HG02678 (cell line): Measurements from ENCODE around the gene SCFD2.

Experiments
- ATAC-seq: cut with Tn5 transposase; IDR thresholded peaks from one replicate; pipeline ENCODE4 v1.9.1; 2021; ENCODE audit warnings: mild to moderate bottlenecking, moderate library complexity; ENCODE audit not compliant: unreplicated experiment

SCFD2 gene

DNA sequence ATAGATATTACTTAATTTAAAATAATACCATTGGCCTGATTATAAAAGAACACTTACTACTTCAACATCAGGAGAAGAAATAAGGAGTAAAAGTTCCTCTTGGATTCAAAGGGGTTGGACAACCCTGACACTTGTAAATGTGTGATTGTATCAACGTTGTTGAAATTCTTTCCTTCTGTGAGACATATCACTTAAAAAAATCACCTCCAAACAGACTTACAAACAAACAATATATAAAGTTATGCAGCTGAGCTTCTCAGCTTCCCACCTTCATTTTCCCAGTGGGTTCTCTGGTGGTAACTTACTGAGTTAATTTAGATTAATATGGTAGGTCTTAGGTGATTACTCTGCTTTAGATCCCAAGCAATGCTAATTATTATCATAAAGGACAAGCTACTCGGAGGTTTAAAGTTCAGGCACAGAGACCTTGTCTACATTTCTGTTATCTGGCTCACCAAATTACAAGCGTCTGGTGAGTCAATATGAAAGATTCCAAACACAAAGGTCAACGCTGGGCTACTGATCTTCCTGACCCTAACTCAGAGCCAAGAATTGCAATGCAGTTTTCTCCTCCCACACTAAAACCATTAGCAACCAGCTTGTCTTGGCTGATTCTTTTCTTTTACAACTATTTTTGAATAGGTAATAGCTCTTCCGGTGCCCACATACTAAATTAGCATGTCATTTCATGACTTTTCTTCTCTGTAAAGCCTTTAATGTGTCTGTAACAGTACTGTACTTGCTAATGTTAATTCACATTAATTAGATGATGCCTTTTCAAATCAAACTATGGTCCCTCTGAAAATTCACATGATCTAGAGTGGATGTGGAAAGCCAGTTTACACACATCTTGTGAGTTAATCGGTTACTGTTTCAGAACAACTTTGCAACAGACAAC, 346.1 kb downstream of the SCFD2 start:
- no peak for ATAC-seq

DNA sequence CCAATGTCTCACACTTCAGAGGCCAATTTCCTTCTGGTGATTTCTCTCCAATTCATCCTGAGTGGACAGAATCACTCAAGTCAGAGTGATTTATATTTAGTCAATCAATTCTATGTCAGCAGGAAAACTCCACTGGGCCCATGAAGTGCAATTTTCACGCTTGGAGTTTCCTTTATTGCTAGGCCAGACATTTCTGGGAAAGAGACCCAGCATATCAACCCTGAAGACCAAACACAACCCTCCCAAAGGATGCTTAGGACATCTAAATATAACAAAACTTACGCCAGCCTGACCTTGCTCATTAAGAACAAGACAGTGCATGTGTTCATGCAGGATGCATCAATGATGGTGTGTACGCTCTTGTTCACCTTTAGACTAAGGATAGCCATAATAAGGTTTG, 347.4 kb downstream of the SCFD2 start:
- no peak for ATAC-seq

DNA sequence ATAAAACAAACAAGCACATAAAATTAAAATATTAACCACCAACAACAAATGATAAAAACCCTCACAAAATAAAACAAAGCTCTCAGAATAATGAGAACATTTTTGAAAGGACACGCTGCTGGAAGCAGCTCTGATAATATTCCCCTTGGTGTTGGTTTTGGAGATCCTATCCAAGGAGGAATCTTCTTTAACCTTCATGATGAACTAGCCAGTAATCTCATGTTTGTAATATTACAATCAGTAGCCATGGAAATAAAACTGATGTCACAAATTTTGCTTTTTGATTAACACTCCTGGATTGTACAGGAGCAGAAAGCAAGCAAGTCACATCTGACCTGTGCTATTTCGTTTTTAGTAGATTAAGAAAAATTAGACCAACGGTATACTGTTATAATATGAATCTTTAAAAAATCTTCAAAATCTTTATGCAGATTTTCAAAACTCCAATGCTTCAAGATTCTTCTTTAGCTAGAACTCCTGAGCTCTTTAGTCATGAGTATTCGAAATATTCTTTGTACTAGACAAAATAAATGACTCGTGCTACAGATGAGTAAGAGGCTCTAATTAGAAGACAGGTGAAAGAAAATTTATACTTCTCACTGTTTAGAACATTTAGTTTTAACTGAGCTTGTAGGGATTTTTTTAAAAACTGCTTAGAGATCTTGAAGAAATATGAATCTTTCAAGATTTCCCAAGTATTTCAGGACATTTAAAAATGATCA, 349.6 kb downstream of the SCFD2 start:
- no peak for ATAC-seq

DNA sequence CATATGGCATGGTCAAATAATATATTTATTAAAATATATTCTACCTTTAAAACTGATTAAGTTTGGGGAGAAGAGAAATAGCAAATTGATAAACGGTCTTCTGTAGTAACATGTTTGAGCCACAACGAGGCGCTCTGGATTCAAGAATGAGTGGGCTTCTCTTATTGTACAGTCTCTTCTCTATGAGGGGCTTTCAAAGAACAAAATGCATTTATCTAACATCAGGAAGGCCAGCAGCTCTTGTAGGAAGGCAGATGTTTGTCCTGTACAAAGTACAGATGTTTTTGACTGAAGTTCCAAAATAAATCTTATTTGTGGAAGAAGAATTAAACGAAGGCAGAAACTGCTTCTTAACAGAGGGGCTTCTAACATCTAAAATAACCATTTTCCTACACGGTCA, 350.2 kb downstream of the SCFD2 start:
- ATAC-seq = no peak

DNA sequence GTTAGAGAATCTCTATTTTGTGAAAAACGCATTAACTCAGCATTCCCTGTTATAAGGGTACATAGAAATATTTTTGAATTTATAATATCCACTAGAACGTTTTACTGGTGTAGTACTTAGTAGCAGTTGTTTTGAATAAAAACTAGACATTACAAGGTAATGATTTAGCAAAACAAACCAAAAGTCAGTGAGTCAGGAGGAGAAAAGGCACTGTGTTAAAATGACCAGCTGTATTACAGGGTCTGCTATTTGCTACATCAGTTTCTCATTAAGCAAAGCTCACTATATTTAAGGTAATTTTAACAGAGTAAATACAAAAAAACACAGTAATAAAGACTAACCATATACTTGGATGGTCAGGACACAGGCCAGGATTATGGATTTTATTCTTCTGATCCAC, 351.0 kb downstream of the SCFD2 start:
- ATAC-seq = no peak

DNA sequence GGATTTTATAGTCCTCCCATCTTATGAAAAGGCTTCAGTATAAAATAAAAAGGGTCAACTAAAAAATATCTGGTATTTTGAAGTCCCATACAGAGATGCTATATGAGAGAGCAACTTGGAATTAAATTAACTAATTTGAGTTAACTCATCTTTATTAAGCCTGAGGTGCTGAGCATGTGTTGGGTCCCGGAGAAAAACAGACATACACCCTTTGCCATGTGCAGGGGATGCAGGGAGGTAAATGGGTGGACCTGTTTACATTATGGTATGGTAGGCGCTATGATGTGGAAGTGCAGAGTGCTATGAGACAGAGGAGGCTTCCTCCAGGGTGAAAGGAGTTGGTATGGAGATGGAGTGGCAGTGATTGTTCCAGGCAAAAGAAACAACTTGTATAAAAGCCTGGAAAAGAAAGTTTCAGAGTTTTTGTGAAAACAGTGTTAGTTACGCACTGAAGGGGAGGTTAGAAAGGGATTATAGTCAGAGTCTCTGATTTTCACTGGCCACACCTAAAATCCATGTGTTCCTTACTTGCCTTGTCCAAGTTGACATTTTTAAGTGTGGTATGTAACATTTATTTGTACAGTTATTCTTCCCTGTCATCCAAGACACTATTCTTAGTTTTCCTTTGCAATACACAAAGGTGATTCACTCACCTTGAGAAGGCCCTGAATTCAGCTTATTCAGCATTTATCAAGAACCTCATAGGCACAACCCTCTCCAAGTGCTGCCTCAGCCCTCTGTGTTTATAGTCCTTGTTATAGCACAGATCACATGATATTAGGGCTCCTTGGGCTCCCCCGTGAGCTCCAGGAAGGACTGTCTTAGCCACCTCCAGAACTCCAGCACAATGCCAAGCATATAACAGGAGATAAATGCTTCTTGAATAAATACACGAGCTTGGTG, 351.7 kb downstream of the SCFD2 start:
- ATAC-seq = no peak

DNA sequence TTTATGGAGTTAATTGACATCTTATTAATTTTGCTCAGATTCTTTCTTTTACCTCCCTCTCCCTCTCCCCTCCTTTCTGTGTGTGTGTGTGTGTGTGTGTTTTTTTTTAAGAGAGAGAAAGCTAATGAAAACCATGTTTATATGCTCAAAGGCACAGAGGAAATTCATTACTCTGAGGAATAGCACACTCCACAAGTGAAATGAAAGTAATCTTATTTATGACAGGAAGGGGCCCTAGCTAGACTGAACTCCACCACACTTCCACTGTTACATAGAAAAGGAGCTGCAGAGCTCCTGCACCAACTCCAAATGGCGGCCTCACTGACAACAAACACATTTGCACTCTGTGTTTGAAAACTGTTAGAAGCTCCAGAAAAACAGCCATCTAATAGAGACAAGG, 353.1 kb downstream of the SCFD2 start:
- peak; percentile 73 for ATAC-seq

DNA sequence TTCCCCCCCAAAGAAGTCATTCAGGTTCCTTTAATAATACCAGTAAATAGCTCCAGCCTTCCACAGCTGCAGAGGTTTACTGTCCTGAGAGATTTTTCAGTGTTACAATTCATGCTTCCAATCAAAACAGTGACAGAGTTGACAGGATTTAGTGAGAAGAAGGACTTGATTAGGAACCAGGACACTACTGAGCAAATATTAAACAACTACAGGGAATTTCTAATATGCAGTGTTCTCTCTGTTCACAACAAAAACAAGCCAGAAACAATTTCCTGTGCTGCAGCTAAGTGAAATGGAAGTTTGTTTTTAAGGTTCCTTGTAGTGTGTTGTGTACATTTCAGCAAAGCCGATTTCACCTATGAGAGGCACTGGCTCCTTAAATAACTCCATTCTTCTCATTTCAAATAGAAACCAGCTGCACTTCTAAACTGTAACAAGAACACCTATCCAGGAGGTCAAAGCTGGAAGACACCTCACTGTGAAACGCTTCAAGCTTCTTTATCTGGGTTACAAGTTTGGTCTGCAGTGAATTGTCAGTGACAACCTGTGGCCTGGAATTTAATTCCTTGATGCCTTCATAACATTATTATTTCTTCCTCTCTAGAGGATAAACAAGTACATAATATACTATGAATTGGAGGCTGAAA, 354.5 kb downstream of the SCFD2 start:
- no peak for ATAC-seq

DNA sequence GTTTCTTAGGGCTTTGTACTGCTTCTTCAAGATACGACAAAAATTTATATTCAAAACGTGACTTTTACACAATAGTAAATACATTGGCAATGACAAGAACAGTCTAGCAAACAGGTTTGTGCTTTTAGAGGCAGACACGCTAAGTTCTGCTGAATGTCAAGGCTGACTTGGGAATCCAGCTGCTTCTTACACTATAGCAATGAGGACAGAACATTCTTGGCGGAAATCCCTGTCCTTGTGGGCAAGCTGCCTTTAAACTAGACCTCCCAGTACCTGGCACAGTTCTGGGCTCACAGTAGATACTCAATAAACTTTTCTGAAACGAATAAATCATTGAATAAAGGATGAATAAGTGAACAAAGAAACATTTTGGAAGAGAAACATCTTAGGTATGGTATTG, 355.5 kb downstream of the SCFD2 start:
- no peak for ATAC-seq

DNA sequence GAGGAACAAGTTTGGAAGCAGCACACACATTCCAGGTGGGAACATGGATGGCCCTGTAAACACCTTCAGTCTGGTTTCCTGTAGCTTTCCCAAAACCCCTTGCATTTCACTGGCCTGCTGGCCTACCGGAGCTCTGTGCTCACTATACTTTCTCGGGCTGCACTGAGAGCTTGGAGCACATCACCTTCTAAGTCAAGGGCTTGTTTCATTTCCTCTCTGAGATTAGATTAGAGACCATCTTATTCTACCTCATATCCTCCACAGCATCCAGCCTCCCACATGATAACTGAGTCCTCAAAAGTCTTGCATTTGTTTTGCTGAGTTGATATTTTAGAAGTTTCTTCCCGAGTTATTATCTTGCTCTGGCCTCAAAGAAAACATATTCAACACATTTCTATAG, 356.0 kb downstream of the SCFD2 start:
- peak; percentile 41 for ATAC-seq

DNA sequence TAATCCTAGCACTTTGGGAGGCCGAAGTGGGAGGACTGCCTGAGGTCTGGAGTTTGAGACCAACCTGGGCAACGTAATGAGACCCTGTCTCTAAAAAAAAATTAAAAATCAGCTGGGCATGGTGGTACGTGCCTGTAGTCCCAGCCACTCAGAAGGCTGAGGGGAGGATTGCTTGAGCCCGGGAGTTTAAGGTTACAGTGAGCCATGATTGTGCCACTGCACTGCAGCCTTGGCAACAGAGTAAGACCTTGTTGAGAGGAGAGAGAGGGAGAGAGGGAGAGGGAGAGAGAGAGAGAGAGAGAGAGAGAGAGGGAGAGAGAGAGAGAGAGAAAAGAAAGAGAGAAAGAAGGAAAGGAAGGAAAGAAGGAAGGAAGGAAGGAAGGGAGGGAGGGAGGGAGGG, 358.8 kb downstream of the SCFD2 start:
- ATAC-seq = no peak

DNA sequence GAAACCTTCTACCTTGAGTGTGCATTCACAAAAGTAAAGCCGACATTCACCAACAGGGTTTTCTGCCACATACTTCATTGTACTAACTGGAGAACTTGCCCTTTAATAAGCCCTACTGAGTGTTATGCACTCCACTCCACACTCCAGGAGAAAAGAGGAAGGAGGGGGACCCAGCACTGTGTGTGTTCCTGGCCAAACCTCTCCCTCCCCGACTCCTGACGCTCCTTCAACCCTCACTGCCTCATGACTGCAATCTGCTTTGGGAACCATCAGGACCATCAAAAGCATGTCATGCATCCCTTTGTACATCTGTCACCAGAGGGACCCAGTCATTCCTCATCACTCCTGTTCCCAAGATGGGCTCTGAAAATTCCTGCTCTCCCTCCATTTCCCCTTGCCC, 360.1 kb downstream of the SCFD2 start:
- ATAC-seq = no peak

DNA sequence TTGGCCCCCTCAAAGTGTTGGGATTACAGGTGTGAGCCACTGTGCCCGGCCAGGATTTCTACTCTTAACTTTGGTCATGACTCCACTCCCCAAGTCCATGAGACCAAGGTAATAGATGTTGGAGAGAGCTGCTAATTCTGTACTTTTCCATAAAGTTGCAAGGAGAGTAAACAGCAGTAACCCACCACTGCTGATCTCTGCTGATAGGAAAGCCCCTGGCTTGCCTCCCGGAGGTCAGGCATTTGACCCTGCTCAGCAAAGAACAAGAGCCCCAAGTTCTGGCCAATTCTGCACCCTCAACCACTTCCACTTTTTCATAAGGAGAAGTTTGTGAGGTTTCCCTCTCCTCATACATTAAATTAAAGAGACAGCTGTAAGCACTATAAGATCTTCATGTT, 360.7 kb downstream of the SCFD2 start:
- ATAC-seq = no peak

DNA sequence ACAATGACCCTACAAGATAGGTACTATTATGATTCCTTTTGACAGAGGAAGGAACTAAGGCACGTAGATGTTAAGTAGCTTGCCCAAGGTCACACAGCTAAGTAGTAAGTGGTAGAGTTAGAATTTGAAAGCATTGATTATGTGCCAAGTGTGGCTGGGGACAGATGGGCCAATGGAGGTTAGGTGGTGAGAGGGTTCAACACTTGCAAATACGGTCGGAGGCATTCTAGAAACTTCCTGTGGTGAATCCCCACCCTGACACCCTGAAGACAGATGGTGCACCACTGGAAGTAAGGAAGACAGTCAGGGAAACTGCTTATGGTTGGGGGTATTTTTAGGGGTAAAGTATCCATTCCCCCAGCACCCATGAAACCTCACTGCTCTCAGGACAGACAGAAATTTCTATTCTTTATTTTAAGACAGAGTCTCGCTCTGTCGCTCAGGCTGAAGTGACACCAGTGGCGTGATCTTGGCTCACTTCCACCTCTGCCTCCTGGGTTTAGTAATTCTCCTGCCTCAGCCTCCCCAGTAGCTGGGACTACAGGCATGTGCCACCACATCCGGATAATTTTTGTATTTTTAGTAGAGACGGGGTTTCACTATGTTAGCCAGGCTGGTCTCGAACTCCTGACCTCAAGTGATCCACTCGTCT, 361.2 kb downstream of the SCFD2 start:
- ATAC-seq = no peak

DNA sequence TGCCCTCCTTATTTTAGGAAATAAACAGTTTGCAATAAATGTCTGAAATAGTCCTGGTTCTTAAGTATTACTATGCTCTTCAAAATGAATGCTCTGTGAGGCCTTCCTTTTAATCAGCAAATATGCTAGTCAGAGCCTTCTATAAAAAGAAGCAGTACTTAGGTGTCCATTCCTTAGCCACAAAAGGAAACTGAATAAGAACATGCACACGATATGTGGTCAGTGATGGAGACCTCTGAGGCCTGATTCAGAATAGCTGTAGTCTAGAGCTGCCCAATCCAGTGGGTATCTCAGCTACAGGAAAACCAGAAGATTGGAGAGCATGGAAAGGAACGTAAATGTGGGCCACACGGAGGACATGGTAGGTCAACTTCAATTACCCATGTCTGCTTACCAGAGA, 361.9 kb downstream of the SCFD2 start:
- ATAC-seq = no peak

DNA sequence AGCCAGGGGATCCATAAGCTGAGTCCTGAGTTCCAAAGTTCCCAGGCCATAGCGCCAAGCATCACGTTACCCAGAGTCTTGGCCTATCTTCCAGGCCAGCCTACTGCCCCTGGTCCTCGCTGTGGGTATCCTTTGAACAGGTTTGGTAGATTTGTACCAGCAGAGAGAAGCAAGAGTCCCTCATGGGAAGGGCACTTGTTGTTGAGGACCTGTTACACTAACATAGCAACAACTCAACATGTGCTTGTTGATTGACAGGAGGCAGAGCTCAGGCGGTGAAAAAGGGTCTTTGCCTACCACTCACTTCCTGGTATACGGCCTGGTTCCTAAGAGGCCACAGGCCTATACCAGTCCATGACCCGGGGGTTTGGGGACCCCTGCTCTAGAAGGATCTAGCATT, 365.3 kb downstream of the SCFD2 start:
- no peak for ATAC-seq

DNA sequence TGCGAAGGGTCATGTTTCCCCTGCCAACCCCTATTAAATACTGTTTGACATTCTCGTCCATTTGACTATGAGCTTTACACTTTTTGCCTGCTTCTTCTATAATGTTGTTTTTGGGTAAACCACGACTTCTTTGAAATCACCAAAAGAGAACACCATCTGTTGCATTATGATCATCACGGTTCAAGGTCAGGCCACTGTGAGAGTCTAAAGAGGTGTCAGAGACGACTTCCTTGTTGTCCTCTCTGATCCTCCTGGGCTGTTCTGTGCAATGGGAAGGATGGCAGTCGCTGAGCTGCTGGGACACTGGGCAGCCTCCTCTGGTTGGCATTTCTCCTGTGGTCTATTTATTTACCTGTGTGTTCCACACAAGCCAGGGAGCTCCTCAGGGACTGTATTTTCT, 366.2 kb downstream of the SCFD2 start:
- no peak for ATAC-seq

DNA sequence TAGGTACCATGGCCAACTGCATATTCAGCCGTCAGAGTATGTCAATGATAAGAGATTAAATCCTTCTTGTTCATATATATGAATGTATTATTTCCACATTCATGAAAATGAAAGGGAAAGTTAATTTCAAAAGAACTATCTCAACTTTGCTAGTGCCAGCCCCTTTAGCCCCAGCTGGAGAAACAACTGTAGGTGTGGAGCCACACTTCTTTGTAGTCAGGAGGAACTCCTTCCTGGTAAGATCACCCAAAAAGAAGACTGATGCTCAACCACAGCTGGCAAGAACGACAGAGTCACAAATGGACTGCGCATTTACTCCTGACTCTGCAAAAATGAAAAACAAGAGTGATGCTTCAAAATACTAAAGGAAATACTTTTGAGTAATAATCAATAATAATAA, 367.4 kb downstream of the SCFD2 start:
- ATAC-seq = no peak

DNA sequence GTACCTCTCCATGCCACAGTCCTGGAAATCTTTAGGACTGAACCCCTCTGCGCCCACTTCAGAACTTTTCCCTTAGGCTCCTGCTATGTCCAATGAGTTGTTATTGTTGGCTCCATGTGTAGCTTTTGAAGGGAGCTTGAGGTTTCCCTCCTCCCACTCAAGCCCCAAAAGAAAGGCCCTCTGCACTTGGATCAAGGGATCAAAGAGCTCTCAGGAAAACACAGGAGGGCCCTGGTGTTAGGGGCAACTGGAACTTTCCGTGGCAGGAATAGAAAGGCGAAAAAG, 368.8 kb downstream of the SCFD2 start:
- ATAC-seq = no peak

DNA sequence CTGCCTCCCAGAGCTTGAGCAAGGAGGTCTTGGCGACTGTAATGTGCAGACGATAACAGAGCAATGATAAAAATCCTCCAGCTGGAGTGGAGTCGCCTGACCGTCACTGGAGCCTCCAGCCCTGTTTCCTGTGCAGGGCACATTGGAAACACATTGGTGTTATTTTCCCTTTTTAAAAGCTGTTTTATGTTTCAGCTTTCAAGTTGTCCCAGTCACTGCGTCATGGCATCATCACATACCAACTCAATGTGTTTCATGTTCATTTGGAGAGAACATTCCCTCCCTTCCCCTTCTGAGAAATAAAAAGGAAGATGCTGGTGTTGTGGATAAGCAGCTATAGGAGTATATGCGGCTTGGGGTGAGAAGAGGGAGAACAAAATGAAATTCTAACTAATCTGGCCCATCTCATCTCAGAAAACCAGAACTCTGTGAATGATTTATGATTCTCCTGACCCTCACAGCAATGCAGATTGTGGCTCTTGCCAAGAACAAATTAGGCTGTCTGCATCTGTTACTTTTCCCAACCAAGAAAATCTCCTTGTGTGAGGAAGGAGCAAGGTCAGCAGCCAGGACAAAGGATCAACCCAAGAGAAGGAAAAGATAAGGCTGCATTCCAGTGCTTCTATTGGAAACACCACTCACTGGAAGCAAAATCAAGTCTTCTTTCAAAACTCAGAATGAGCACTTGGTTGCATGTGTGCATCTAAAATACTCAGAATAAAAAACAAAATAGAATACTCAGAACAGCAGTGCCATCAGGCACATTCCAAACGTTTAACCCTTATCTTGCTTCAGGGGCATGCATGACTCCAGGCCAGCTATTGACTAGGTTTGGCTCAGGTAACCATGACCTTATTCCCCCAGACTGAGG, 369.4 kb downstream of the SCFD2 start:
- no peak for ATAC-seq
